ENCODE data around the gene PCYT2.

The PCYT2 gene

DNA sequence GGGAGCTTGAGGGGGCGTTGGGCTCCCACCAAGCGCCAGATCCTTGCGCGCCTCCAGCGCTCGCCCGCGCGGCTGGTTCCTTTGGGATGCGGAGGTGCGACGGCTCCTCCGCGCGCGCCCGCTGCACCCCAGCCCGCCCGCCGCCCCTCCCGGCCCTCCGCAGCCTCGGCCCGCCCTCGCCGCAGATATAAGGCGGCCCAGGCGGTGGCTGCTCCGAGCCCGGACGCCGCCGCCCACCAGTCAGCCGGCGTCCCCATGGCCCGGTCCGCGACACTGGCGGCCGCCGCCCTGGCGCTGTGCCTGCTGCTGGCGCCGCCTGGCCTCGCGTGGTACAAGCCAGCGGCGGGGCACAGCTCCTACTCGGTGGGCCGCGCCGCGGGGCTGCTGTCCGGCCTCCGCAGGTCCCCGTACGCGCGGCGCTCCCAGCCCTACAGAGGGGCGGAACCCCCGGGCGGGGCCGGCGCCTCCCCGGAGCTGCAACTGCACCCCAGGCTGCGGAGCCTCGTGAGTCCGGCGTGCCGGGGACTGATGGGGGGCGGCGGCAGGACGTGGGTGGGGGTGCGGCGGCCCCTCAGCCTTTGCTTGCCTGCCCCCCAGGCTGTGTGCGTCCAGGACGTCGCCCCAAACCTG, 9.1 kb downstream of the PCYT2 start, which contains the start of gene NPB:
NPB (plus strand) TSS at position 216 of the 630 bp plus-strand sequence; CDS start at position 256, 40 bp downstream.
- peaks cover 38% of the 10 kb centered on the region for H3K4me1 ChIP-seq
- peak within 1 kb of the TSS; percentile 34; the same call in 1 of the 2 replicates for H3K4me2 ChIP-seq
- TF ChIP-seq Cebpa-rat (IDR thresholded peaks at IDR 0.05), result no peak
- peaks cover 43% of the 10 kb centered on the region for H3K27me3 ChIP-seq
- H3K27ac ChIP-seq, result no peak within 1 kb of the TSS
- no peak within 1 kb of the TSS for H3K4me3 ChIP-seq
- peaks cover 87% of the 10 kb centered on the region for H4K20me1 ChIP-seq
- H3K9me3 ChIP-seq, result no peaks in the 10 kb centered on the region
- H3K9ac ChIP-seq, result no peak within 1 kb of the TSS
- peaks cover 88% of the 10 kb centered on the region for H3K36me3 ChIP-seq

DNA sequence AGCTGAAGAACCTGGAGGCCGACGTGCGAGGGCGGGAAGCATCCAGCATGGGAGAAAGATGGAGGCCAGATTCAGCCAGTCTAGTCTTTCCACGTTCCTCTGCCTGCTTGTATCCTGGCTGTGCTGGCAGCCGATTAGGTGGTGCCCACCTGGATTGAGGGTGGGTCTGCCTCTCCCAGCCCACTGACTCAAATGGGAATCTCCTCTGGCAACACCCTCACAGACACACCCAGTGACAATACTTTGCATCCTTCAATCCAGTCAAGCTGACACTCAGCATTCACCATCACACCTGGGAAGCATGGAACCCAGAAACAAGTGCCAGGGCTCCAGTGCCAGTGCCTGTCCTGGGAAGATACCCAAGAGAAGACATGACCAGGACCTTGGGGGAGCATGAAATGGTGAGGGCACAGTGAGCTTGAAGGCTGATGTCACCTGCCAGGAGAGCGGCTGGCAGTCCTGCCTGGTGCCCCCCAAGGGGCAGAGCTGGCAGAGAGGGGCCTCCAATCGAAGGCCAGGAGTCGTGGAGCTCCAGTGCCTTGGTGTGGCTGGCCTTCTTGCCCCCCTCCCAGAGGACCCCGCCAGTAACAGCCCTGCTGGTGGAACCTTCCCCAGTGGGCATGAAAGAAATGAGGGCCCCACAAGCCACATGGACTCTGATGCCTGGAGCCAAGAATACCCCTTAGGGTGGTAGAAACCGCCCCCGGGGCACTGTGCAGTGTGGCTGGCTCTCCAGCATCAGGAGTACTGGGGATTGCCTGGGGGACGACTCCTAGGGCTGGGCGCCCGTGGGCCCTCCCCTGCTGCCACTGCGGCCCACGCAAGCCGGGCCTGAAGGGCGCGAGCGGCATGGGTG, 9.8 kb downstream of the PCYT2 start:
- H4K20me1 ChIP-seq, result peaks cover 87% of the 10 kb centered on the region
- no peak overlapping the region for H3K4me3 ChIP-seq
- H3K36me3 ChIP-seq, result peaks cover 88% of the 10 kb centered on the region
- peaks cover 43% of the 10 kb centered on the region for H3K27me3 ChIP-seq
- no peak for TF ChIP-seq Cebpa-rat (IDR thresholded peaks at IDR 0.05)
- no peak overlapping the region for H3K27ac ChIP-seq
- no peak overlapping the region for H3K9ac ChIP-seq
- no peaks in the 10 kb centered on the region for H3K9me3 ChIP-seq
- H3K4me1 ChIP-seq, result peaks cover 38% of the 10 kb centered on the region
- no peak overlapping the region for H3K4me2 ChIP-seq

DNA sequence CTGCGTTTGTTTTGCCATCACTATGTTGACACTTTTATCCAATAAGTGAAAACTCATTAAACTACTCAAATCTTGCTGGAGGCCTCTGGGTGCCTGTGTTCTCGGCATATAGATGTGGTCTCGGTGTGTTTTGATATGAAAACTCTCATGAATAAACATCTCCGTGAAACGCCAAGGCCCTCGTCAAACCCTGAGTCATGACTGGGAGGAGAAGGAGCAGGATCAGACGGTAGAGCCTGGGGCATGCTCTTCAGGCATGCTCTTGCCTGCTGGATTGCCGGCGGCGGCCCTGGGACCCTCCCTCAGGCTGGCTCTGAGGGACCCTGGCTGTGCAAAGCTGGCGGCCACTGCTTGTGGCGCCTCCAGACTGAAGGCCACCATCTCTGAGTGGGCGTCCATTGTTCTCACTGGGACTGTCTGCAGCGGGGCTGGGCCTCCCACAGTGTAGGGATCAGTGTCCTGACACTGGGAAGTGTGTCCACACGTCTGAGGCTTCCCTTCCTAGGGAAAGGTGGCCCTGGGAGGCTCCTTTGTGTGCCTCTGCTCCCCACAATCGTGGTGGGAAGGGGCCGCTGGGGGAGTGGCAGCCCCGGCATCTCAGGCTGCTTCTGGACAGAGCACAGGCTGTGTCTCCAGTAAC, 10.9 kb downstream of the PCYT2 start:
- Histone ChIP-seq H3K4me2 (no peak overlapping the region), H3K27me3 (peaks cover 43% of the 10 kb centered on the region), H3K36me3 (peaks cover 88% of the 10 kb centered on the region), H3K4me1 (peaks cover 33% of the 10 kb centered on the region), H3K27ac (no peak overlapping the region), H4K20me1 (peaks cover 76% of the 10 kb centered on the region), H3K9me3 (no peaks in the 10 kb centered on the region), H3K4me3 (no peak overlapping the region), H3K9ac (no peak overlapping the region)
- no peak for TF ChIP-seq Cebpa-rat (IDR thresholded peaks at IDR 0.05)

DNA sequence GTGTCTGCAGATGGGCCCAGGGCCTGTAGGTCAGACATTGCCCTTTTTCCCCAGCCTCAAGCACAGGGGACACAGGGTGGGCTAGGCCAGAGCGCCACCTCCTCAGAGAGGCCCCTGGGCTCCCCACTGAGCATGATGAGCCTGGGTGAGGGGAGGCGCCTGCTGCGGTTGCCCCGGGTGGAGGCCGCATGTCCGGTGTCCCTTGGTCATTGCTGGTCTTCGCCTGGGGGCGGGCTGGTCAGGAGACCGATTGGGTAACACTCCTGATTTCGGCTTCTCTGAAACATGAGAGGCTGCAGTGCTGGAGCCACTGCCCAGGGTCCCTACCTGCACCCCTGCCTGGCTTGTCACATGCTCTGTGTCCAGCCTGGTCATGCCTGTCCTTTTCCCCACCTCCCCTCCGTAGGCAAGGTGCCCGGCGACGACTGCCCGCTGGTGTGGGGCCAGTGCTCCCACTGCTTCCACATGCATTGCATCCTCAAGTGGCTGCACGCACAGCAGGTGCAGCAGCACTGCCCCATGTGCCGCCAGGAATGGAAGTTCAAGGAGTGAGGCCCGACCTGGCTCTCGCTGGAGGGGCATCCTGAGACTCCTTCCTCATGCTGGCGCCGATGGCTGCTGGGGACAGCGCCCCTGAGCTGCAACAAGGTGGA, 11.6 kb downstream of the PCYT2 start:
- no peak overlapping the region for H3K4me3 ChIP-seq
- H4K20me1 ChIP-seq, result peaks cover 72% of the 10 kb centered on the region
- H3K4me2 ChIP-seq, result no peak overlapping the region
- no peak overlapping the region for H3K27ac ChIP-seq
- H3K36me3 ChIP-seq, result peaks cover 90% of the 10 kb centered on the region
- no peak overlapping the region for H3K9ac ChIP-seq
- peaks cover 28% of the 10 kb centered on the region for H3K4me1 ChIP-seq
- TF ChIP-seq Cebpa-rat (IDR thresholded peaks at IDR 0.05), result no peak
- H3K27me3 ChIP-seq, result peaks cover 43% of the 10 kb centered on the region
- H3K9me3 ChIP-seq, result no peaks in the 10 kb centered on the region

DNA sequence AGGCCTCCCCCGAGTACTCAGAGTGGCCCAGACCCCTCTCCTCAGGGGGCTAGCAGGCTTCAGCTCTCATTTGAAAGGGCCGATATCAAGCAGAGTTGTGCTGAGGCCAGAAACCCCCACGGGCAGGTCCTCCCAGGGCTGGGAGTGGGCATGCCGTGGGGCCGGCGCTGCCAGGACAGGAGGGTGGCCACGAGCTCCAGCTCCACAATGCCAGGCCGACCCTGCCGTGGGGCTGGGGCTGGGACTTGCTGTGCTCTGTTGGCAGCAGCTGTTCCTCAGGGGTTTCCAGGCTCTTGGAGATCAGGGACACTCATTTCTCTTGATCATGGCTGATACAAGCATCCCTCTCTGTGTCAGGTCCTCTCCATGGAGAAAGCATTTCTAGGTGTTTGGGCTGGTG, 12.3 kb downstream of the PCYT2 start:
- Histone ChIP-seq H3K27ac (no peak overlapping the region), H3K9me3 (no peaks in the 10 kb centered on the region), H3K4me3 (no peak overlapping the region), H4K20me1 (peaks cover 71% of the 10 kb centered on the region), H3K9ac (no peak overlapping the region), H3K4me2 (no peak overlapping the region), H3K4me1 (peaks cover 29% of the 10 kb centered on the region), H3K36me3 (peaks cover 88% of the 10 kb centered on the region), H3K27me3 (peaks cover 38% of the 10 kb centered on the region)
- no peak for TF ChIP-seq Cebpa-rat (IDR thresholded peaks at IDR 0.05)

DNA sequence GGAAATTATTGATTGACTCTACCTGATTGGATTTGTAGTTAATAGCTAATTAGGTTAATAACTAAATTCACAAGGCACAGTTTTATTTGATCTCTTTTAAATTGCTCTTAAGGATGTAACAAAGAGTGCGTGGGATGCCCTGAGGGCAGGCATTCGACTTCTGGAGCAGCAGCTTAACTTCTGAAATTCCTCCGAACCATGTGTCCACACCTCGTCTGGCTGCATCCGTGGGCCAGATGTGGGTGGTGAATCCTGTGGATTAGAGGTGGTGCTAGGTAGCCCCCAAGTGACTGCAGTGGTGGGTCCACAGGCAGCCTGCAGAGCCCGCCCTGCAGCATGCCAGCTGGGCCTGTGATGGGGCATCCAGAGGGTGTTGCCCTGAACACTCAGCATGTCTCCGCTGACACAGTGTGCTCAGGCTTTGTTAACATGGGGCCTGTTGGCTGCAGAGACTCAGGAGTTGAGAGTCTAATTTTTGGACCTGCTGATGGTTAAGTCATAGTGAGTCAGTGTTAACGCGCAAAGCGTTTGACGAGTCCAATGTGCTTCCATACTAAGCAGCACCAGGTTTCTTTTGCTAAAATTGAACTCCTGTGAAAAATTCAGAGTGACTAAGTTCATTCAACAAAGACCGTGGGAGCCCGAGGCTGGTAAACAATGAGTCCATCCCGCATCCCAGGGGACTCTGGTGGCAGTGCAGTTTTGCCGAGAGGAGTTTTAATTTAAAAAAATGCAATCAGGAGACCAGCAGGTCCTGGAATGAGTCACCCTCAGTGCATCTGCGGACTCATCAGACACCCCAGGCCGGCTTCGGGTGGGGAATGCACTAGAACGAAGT, 13.0 kb downstream of the PCYT2 start:
- H3K9me3 ChIP-seq, result no peaks in the 10 kb centered on the region
- H3K9ac ChIP-seq, result no peak overlapping the region
- peaks cover 81% of the 10 kb centered on the region for H3K36me3 ChIP-seq
- H3K4me1 ChIP-seq, result peaks cover 29% of the 10 kb centered on the region
- H3K4me2 ChIP-seq, result no peak overlapping the region
- TF ChIP-seq Cebpa-rat (IDR thresholded peaks at IDR 0.05), result no peak
- H3K4me3 ChIP-seq, result no peak overlapping the region
- H3K27me3 ChIP-seq, result peaks cover 31% of the 10 kb centered on the region
- H4K20me1 ChIP-seq, result peaks cover 64% of the 10 kb centered on the region
- H3K27ac ChIP-seq, result no peak overlapping the region

DNA sequence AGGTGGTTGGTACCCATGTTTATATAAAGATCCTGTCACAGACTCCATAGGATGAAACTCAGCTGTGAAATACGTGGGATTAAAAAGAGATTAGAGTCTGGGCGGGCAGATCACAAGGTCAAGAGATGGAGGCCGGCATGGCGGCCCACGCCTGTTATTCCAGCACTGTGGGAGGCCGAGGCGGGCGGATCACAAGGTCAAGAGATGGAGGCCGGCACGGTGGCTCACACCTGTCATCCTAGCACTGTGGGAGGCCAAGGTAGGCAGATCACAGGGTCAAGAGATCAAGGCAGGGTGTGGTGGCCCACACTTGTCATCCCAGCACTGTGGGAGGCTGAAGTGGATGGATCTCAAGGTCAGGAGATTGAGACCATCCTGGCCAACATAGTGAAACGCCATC, 15.8 kb downstream of the PCYT2 start:
- H3K36me3 ChIP-seq, result peaks cover 65% of the 10 kb centered on the region
- H3K4me1 ChIP-seq, result peaks cover 31% of the 10 kb centered on the region
- H4K20me1 ChIP-seq, result peaks cover 40% of the 10 kb centered on the region
- H3K27ac ChIP-seq, result no peak overlapping the region
- peaks cover 3% of the 10 kb centered on the region for H3K27me3 ChIP-seq
- H3K9ac ChIP-seq, result no peak overlapping the region
- H3K4me3 ChIP-seq, result no peak overlapping the region
- no peak overlapping the region for H3K4me2 ChIP-seq
- no peaks in the 10 kb centered on the region for H3K9me3 ChIP-seq
- no peak for TF ChIP-seq Cebpa-rat (IDR thresholded peaks at IDR 0.05)

DNA sequence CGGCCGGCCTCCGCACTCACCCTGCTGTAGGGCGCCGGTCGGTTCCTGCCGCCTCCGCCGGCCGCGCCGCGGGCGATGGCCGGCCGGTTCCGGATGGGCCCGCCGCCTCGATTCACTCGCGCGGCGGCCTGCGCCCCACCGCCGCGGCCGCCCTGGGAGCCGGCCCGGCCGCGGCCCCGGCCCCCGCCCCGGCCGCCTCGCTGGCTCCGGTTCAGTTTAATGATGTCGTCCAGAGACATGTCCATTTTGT, 20.0 kb downstream of the PCYT2 start:
- H3K27ac ChIP-seq, result peak overlapping the region; percentile 98
- peaks cover 65% of the 10 kb centered on the region for H3K36me3 ChIP-seq

More for the DNA sequence above, 20.0 kb downstream of the PCYT2 start:
- peaks cover 43% of the 10 kb centered on the region for H3K4me1 ChIP-seq
- no peak overlapping the region for H3K4me2 ChIP-seq
- H3K27me3 ChIP-seq, result no peaks in the 10 kb centered on the region
- H3K9ac ChIP-seq, result peak overlapping the region; percentile 98
- TF ChIP-seq Cebpa-rat (IDR thresholded peaks at IDR 0.05), result no peak
- peak overlapping the region; percentile 97 for H3K4me3 ChIP-seq
- peaks cover 55% of the 10 kb centered on the region for H4K20me1 ChIP-seq
- H3K9me3 ChIP-seq, result no peaks in the 10 kb centered on the region
